Epidermal melanocyte (primary cell): ENCODE measurements around the gene ATP6V0D1.

Source experiments
- DNase-seq: peaks from one replicate; pipeline ENCODE4 v3.0.0; 2011; ENCODE audit warnings: low spot score; ENCODE audit not compliant: insufficient read length

ATP6V0D1 gene

GRCh38 chr16:67409631-67410030, 71.3 kb downstream of the ATP6V0D1 start:
- no peak for DNase-seq

DNA sequence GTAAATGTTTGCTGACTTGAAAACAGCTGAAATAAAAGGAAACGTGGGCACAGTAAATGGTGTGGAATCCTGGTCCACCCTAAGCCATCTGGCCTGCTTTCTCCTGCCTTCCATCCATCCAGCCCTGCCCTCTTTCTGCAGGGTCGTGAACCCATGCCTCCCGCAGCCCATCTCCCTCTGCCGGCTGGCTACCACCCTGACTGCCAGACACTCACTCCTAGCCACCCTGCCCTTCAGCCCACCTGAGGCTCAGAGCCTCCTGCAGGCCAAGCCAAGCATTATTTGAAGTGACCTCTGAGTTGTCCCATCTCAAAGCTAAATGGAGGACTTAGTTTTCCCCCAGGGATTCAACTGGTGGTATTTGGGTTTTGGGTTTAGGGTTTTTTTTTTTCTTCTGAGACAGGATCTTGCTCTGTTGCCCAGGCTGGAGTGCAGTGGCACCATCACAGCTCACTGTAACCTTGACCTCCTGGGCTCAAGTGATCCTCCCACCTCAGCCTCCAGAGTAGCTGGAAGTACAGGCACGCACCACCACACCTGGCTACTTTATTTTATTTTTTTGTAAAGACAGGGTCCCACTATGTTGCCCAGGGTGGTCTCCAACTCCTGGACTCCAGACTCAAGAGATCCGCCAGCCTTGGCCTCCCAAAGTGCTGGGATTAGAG, 73.0 kb downstream of the ATP6V0D1 start:
- no peak for DNase-seq

- no peak for DNase-seq
Measured at GRCh38 chr16:67407176-67407787, 73.7 kb downstream of the ATP6V0D1 start.

DNA sequence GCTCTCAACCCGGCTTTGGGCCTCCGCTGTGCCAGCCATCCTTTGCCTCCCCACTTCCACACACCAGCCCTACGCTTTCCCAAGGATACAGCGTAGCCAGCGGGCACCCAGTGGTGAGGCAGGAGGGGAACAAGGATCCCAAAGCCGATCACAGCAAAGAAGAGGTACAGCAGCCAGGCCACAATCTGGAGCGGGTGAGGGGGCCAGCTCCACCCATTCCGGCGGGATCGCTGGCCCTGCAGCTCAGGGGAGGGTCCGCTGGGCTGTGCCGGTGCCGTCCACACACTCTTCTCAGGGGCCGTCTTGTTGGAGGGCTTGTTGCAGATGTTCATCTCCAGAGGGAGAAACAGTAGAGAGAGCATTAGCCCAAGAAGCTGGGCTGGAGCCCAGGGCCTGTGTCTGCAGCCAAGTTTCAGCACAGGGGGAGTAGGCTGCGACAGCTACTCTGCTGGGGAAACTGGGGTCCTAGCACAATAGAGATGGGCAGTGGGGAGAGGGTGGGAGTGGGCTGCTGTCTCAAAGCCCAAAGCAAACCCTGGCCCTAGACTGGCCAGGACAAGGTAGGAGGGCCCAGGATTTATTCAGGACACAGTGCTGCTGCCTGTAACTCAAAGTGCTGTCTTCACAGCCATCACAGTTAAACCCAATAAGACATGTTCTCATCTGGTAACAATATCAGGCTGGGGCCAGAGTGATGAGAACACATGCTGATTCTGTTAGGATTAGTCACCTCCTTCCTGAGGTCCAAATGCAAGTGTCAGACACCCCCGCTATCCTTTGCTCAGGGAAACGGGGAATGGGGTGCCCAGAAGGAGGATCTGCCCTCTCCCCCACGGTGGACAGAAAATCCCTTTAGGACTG, 74.6 kb downstream of the ATP6V0D1 start:
- peak; percentile 87 for DNase-seq

DNA sequence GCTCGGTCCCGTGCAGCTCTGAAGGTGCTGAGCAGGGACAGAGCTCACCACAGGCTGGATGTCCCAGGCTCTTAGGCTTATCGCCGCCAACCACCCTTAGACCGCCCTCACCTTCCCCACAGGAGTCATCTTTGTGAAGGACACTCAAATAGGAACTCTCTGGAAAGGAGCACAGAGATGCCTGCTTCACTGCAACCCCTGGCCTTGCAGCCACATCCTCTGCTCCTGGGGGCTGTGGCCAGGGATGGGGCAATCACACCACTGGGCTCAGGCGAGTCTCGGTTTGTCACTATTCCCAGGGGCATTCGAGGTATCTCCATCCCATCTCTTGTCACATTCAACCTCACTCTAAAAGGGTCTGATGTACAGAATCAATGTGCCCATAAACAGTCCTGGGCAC, 75.6 kb downstream of the ATP6V0D1 start:
- no peak for DNase-seq

GRCh38 chr16:67404740-67405226, 76.2 kb downstream of the ATP6V0D1 start:
- no peak for DNase-seq

GRCh38 chr16:67403976-67404555, 76.9 kb downstream of the ATP6V0D1 start:
- no peak for DNase-seq

GRCh38 chr16:67400901-67401300, 80.1 kb downstream of the ATP6V0D1 start:
- DNase-seq, result no peak

DNA sequence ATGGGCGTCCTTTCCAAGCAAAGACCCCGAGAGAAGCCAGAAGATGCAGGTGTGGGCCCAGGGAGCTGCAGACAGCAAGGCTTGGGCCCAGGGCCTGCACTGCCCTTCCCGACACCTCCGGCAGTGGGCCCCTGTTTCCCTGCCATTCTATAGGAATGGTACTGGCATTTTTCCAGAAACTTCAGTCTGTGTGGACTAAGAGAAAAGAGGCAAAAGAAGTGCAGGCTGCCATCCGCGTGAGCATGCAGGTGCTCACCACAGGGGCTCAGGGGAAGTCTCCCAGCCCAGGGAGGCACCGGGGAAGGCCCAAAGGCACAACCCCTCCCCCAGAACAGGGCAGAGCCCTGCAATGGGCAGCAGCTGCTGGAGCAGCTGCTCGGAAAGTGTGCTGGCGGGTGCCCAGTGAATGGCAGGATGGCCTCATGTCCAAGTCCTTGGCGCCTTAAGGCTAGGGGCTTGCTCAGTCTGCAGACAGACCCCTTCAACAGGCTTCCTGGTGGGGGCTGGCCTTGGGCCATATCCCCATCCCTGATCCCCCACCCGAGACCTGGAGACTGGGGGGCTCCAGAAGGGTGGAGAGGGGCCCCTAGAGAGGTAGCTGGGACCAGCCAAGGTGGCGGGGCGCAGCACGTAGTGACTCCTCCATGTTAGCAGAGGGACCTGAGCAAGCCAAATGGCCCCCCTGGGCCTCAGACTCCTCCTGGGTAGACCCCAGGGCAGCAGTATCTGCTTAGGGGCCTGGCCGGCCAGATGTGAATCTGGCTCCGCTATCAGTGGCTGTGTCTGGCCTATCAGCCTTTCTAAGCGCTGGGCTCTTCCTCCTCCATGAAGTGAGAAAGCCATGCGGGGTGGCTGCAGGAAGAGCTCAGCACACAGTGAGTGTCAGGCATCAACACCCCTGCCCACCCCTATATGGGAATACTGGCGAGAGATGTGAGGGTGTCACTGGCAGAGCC, 80.9 kb downstream of the ATP6V0D1 start:
- no peak for DNase-seq

DNA sequence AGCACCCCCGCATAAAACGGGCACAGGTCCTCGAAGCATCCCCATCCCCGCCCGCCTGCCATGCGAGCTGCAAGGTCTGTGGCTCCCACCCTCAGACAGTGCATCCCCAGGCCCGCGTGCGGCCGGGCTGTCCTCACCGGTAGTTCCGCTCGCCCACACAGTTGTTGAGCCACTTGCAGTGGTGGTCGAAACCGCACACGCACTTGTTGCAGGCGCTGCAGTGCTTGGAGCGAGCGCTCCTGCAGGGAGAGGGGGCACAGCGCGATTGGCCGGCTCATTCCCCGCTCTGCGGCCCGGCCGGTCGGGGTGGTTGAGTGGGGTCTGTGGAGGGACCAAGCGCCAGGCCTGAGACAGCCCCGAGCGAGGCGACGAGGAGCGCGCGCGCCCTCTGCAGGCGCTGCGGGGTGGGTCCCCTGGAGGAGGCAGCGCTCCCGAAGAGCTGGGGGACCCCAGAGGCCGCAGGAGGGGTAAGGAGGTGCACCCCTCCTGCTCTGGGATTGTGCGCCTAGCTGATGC, 81.7 kb downstream of the ATP6V0D1 start:
- no peak for DNase-seq

DNA sequence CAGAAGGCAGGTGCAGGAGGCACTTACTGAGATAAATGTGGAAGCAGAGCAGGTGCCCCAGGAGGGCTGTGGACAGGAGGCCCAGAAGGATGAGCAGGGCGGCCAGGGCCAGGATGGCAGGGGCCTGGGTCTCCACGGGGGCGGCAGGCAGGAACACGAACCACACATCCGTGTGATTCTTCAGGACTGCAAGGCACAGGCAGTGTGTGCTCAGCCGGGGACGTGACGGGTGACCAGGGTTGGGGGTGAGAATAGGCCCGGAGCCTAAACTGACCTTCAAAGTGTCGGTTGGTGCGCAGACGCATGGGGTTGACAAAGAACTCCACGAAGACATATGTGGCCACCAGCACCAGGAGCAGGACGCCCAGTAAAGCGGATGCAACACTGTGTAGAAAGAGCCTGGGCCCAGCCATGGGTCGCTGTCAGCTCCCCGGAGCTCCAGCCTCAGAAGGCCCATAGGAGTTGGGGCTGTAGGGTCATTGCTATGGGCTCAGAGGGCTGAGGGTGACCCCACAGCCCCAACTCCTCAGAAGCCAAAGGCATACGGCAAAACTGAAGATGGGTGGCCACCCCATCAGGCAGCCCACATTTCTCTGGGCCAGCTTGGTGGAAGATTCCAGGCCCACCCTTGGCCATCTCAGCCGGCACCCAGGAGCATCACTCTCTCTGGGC, 82.3 kb downstream of the ATP6V0D1 start:
- no peak for DNase-seq

DNA sequence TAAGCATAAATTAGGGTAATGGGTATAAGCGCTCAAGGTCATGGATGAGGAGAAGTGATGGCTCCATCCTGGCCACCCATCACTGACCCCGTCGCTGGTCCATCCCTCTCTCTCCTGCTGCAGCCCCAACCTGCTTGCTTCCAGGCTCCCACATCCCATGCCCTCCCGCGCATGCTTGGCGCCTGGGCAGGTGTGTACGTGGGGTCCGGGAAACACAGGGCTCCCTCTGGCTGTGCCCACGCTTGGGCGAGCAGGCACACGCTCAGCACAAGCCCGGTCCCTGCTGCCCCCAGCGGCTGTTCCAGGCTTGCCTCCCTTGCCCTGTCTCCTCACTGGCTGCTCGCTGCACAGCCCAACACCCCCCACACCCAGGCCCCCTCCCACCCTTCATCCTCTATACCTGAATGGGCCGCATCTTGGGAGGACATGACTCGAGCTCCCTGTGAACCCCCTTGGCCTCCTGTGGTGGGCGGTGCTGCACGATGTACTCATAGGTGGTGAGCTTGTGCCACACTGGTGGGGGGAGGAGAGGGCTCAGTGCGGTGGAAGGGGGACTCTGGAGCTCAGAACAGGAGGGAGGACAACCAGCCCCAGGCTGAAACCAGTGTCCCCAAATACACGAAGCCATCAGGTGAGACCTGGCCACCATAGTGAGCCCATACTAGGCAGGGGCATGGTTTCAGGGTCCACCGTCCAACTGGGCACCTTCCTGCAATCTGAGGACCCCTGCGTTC, 83.0 kb downstream of the ATP6V0D1 start:
- no peak for DNase-seq

- no peak for DNase-seq
Measured at GRCh38 chr16:67397036-67397801, 83.7 kb downstream of the ATP6V0D1 start.

GRCh38 chr16:67396159-67397035, 84.6 kb downstream of the ATP6V0D1 start:
- DNase-seq, result peak; percentile 16

DNA sequence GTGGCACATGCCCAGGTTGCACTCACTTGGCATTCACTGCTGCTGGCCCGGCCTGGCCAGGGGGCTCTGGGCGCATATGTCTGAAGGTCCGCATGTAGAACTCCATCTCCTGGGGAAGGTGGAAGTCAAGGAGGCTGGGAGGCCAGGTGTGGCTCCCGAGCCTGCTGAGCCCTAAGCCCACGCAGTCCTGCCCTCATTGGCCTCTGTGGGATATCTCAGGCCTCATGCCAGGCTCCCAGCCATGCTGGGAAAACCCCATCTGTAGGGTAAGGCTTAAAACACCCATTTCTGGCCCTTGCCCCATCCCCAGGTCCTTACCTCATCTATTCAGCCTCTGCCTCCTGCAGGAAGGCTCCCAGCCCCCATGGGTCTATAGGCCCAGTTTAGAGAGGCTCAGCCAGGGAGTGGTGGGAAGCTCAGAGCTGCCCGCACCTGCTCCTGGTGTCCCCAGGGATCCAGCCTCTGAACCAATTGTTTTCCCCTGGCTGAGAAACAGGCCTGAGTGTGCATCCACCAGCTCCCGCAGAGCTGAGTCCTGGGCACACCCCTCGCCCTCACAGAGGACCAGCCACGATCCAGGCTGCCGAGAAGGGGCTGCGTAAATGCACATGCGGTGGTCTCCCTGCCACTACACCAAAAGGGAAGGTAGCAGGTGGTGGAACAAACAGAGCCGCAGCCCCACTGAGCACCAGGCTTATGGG, 85.3 kb downstream of the ATP6V0D1 start:
- DNase-seq, result peak; percentile 3

DNA sequence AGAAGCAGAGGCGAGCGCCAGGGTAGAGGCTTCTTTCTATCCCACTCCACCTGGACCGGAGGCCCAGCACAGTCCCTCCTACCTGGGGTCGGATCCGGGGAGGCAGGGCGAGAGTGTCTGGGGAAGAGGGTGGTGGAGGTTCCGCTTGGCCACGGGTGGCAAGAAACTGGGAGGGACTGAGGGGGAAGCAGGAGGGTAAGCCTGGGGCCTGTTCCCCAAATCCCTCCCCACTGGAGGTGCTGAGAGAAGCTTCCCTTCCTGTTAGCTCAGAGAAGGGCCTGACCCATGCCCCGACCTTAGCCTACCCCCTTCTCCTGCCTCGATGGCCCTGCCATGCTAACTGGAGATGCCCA, 85.9 kb downstream of the ATP6V0D1 start:
- peak; percentile 4 for DNase-seq
